ENCODE results near the gene SEC24D.

SEC24D gene

GRCh38 chr4:118749347-118749988 lies 86.5 kb downstream of the SEC24D start:
- no peak for DNase-seq

GRCh38 chr4:118746251-118746919 lies 89.5 kb downstream of the SEC24D start:
- no peak for DNase-seq

DNA sequence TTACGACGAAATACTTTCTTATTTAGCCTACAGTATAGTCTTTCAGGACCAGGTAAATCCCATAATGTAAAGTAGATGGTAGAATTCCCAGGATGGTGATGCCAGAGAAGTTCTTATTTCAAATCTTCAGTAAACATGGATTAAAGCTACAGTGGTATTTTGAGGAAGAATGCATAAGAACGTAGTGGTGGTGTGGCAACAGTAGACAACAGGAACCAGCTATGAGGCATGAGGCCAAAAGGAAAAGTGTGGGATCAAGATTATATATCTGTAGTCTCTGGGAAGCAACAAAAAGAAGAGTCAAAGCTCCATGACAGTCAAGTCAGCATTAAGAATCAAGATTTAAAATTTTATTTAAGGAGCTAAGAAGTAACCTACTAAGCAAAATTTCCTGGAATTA lies 90.6 kb downstream of the SEC24D start:
- DNase-seq, result no peak

GRCh38 chr4:118743867-118744266 lies 92.1 kb downstream of the SEC24D start:
- DNase-seq, result no peak

DNA sequence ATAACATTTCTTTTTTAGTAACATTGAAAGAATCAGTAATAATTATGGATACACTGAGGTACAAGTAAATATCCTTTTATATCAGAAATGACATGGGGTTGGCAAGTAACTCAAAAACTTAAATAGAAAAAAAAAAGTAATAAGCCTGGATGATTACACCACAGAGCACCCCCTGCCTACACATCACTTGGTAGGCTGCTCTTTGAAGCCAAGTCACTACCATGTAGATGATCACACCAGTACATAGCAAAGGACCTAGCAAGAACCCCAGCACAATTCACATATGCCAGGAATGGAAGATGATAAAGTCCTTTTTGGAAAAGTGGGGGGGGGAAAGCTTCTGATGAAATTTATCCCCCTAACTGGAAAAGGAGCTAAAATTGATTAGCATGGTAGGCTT lies 93.9 kb downstream of the SEC24D start:
- no peak for DNase-seq

DNA sequence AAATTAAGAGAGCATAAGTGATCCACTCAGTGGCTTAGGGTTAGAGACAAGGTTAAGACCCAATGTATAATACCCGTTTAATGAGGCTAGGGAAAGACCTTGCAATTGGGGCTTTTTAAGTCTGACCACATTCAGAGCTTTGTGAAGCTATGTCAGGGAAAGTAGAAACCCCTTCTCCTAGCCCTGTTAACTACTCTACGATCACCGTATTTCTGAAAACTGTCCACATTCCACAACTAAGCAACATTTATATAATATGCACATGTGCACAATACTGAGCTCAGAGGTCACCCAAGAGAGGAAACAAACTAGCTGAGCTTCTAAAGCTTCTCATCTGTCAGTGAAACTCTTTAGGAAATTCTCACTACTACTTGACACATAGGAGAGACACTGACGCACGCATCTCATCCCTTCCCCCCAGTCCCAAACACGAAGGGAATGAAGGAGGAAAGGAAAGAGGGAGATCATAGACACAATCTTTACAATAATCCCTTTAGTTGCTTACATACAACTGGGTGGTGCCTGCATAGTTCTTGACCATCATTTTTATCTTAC lies 94.5 kb downstream of the SEC24D start:
- DNase-seq, result no peak

- no peak for DNase-seq
These were observed 95.1 kb downstream of the SEC24D start for GRCh38 chr4:118740869-118741268.

GRCh38 chr4:118739022-118739713 lies 96.8 kb downstream of the SEC24D start:
- no peak for DNase-seq

GRCh38 chr4:118738090-118738489 lies 97.8 kb downstream of the SEC24D start:
- no peak for DNase-seq

DNA sequence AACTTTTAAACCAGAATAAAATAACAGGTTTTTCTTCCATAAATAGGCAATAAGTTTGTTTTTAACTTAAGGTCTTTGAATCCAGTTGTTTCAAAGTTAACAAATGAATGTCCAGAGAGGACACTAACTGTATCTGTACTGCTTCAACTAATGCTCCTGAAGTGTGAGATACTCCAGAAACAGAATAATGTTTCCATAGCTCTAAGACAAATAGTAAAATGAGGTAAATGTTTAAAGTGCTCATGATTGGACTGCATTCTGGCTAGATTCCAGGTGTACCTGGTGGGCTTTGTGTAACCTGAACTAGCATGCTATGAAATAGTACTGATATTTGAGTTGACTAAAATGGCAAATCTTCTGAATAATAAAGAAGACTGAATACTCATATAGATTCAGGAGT lies 99.0 kb downstream of the SEC24D start:
- no peak for DNase-seq

DNA sequence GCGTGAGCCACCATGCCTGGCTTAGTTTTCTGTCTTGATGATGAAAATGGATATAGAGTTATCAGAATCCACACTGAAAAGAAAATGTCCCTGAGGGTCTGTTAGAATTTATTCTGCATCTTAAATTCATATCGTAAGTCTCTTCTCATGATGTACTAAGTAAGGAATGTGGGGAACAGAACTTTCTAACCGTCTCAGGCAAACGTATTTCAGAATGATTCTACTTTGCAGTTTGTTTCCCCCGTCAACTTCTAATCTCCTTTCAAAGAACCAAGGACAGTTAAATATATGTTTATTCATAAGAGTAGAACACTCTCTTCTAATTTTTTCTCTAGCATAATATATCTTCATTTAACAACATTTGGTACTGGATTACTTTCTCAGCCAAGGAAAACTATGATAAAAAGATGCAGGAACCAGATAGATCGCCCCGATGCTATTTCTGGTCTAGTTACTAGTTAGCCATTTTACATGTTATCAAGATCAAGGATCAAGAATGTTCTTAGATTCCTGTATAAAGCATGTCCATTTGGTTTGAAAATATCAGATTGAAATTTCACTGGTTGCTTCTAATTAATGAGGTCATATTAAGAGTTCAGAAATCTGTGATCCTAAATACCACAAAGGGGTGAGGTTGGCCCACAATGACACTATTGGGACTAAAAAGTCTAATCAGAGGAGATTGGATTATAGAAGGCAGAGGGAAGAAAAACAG lies 101.3 kb downstream of the SEC24D start:
- DNase-seq, result no peak

- no peak for DNase-seq
These were observed 103.2 kb downstream of the SEC24D start for GRCh38 chr4:118732591-118733330.

- DNase-seq, result no peak
These were observed 105.2 kb downstream of the SEC24D start for GRCh38 chr4:118730683-118731082.

DNA sequence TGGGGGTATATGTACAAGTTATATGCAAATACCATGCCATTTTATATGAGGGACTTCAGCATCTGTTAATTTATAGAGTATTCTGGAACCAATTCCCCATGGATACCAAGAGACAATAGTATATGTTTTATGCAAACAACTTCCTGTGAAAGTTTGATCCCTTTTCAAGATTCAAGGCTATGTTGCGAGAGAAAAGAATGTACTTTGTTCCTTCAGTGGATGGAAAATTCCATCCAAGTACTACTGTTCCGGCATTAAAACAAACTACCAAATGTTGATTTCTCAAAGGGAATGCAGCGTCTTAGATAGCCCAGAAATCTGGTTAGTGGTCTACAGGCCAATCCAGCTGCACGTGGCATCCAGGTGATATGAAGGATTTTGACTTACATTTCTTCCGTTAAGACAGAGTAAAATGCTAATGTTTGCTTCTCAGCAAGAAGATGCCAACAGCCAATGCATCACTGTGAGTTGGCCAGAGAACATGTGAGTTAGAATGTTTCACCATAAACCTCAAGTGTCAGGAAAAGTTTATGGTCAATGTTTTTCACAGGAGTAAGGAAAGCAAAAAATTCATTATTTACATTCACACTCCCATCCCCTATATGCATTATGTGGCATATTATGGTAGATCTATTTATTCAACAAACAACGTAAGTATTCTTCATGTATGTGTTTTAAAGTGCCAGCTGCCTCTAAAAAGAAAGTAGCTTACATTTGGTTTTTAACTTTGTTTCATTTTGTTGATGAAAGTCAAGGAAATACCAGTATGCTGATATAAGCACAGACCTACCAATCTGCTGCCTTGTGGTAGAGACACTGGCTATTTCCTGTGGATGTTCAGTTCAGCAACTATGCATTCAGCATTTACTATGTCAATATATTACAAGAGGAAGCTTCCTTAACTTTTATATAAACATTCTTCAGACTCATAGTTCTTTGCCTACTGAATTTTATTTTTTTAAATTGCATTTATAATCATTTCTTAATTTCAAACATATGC lies 106.3 kb downstream of the SEC24D start:
- no peak for DNase-seq

DNA sequence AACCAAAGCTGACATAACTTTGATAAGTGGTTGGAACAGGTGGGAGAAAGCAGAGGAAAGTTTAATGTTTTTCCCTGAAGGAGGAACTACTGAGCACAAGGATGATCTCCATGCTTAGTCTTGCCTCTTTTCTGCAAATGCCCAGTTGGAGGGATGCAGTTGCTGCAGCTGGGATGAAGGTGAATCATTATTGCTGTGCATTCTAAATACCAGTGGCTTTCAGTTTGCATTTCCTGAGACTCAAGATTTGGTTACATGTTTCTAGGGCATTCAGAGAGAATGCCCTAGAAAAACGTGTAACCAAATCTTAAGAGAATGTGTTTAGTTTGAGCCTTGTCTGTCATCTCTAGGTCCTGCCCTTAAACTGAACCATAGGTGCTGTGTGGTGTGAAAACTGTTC lies 108.6 kb downstream of the SEC24D start:
- no peak for DNase-seq

DNA sequence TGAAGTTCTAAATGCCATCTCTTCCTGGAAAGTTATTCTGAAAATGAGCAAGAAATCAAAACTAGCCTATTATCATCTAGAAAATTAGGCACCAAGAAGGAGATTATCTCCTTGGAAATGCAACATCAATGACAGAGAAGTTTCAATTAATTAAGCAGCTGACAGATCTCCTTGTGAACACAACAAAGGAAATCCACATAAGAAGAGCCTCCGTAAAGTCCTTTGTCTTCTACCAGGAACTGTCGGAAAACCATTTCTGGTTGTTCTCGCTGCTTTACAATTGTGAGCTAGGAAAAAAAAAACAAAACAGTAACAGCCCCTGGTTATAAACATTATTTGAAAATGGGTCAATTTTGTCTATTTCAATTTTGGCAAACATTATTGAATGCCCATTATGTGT lies 112.6 kb downstream of the SEC24D start:
- DNase-seq, result no peak

- no peak for DNase-seq
These were observed 114.2 kb downstream of the SEC24D start for GRCh38 chr4:118721752-118722151.

DNA sequence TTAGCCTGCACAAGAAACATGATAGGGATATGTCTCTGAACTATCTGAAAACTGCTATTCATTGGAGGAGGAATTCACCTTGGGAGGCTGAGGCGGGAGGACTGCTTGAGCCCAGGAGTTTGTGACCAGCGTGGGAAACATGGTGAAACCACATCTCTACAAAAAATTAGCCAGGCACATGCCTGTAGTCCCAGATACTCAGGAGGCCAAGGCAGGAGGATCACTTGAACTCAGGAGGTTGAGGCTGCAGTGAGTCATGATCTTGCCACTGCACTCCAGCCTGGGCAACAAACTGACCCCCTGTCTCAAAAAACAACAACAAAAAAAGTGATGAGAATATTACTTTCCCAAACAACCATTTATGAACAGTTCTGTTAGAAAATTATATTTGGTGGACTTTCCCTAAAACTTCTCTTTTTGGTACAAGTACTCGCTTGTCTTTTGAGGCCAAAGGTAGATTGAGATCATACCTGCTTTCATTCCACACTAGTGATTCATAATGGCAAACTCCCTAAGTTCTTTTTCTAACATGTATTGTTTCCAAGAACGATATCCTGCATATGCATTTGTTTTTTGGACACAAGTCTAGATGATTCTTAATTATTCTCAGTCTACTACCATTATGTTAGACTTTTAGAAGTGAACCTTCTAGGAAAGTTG lies 117.3 kb downstream of the SEC24D start:
- DNase-seq, result no peak

DNA sequence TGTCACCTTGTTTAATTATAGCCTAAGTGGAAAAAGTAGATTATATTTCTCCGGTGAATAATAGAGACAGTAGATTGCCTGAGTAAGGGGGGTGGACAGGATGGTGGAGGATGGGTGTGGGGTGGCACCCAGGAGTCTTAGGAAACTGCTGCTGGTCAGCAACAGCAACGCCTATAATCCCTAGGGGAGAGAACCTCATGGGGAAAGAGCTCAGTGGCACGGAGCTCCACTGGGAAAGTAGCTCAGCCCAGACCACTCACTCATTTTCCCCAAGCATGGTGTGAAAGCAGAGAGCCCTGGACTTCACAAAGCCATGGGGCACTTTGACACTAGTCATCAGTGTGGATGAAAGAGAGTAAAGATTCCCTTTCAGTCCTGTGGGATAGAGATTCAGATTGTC lies 119.6 kb downstream of the SEC24D start:
- DNase-seq, result no peak

GRCh38 chr4:118714682-118715081 lies 121.2 kb downstream of the SEC24D start:
- no peak for DNase-seq

GRCh38 chr4:118712872-118713271 lies 123.1 kb downstream of the SEC24D start:
- DNase-seq, result no peak
